ENCODE measurements around the gene KCNK7.
A peak's percentile ranks its signal among the peaks of the same experiment; 100 is the strongest.
"Not testable (repeated sequence)": the region's sequence is repeated elsewhere in the genome, so short reads cannot be mapped to it uniquely, and the experiment has no call there.

KCNK7 gene

GRCh38 chr11:65639623-65640482 lies 44.3 kb upstream of the KCNK7 start:
- peak overlapping the region; percentile 82 to 96 (median 88) for H3K9ac ChIP-seq
- H4K20me1 ChIP-seq = peaks cover 0 to 62% (median 24%) of the 10 kb centered on the region in 11 experiments; a peak in 14 of 22 replicates
- no peaks in the 10 kb centered on the region for H3K9me3 ChIP-seq (replicated peaks in 1 of 11)
- peak overlapping the region; percentile 89 to 100 (median 98) for H3K4me2 ChIP-seq
- H3K27ac ChIP-seq = peak overlapping the region; percentile 87 to 100 (median 97)
- peak overlapping the region; percentile 62 to 94 (median 76) for H3K4me3 ChIP-seq
- no peaks in the 10 kb centered on the region for H3K27me3 ChIP-seq
- TF ChIP-seq Cebpa-rat (IDR thresholded peaks at IDR 0.05) = peak in 5 of 11 experiments; percentile 23 to 82 (median 69); a peak in 6 of 22 replicates
- peaks cover 52 to 69% (median 63%) of the 10 kb centered on the region in 11 experiments for H3K36me3 ChIP-seq
- peaks cover 62 to 76% (median 68%) of the 10 kb centered on the region in 10 experiments for H3K4me1 ChIP-seq

- peak overlapping the region; percentile 89 to 100 (median 98) for H3K4me2 ChIP-seq
- peak overlapping the region in 10 of 11 experiments; percentile 72 to 100 (median 98); a peak in 19 of 22 replicates for H3K27ac ChIP-seq
- peak overlapping the region; percentile 84 to 96 (median 88) for H3K9ac ChIP-seq
Observed at GRCh38 chr11:65639228-65639597, 43.6 kb upstream of the KCNK7 start.

GRCh38 chr11:65637794-65638419 lies 42.3 kb upstream of the KCNK7 start, which contains the start of gene SIPA1:
SIPA1 (plus strand) TSS chr11:65638101; CDS start chr11:65640922, 2,821 bp downstream.
- TF ChIP-seq Cebpa-rat (IDR thresholded peaks at IDR 0.05) = no peak
- H3K36me3 ChIP-seq = peaks cover 54 to 67% (median 60%) of the 10 kb centered on the region in 11 experiments
- H3K27ac ChIP-seq = peak within 1 kb of the TSS; percentile 62 to 100 (median 97); a peak in 21 of 22 replicates

More at GRCh38 chr11:65639228-65639597, 43.6 kb upstream of the KCNK7 start:
- H4K20me1 ChIP-seq = peaks cover 0 to 61% (median 18%) of the 10 kb centered on the region in 11 experiments; a peak in 12 of 22 replicates
- H3K4me3 ChIP-seq = peak overlapping the region; percentile 69 to 94 (median 76)
- H3K9me3 ChIP-seq (replicated peaks in 1 of 11); H3K27me3 ChIP-seq: not testable (repeated sequence)
- H3K4me1 ChIP-seq = peaks cover 67 to 82% (median 73%) of the 10 kb centered on the region in 10 experiments
- H3K36me3 ChIP-seq = peaks cover 54 to 69% (median 63%) of the 10 kb centered on the region in 11 experiments

GRCh38 chr11:65637032-65637557 lies 41.5 kb upstream of the KCNK7 start:
- peaks cover 0 to 61% (median 13%) of the 10 kb centered on the region in 11 experiments; a peak in 14 of 22 replicates for H4K20me1 ChIP-seq
- H3K4me2 ChIP-seq = peak overlapping the region; percentile 89 to 100 (median 98)
- no peaks in the 10 kb centered on the region for H3K27me3 ChIP-seq
- TF ChIP-seq Cebpa-rat (IDR thresholded peaks at IDR 0.05) = no peak
- peaks cover 73 to 85% (median 77%) of the 10 kb centered on the region in 10 experiments for H3K4me1 ChIP-seq
- H3K4me3 ChIP-seq = peak overlapping the region in 4 of 10 experiments; percentile 71 to 78 (median 76); a peak in 5 of 20 replicates
- no peaks in the 10 kb centered on the region for H3K9me3 ChIP-seq (replicated peaks in 1 of 11)
- H3K27ac ChIP-seq = peak overlapping the region in 8 of 11 experiments; percentile 94 to 100 (median 98); a peak in 9 of 22 replicates
- H3K9ac ChIP-seq = peak overlapping the region; percentile 84 to 96 (median 88); a peak in 16 of 22 replicates
- H3K36me3 ChIP-seq = peaks cover 46 to 67% (median 54%) of the 10 kb centered on the region in 11 experiments

More at GRCh38 chr11:65637794-65638419, 42.3 kb upstream of the KCNK7 start, which contains the start of gene SIPA1:
- H3K4me3 ChIP-seq = peak within 1 kb of the TSS; percentile 69 to 94 (median 76)
- H3K9ac ChIP-seq = peak within 1 kb of the TSS; percentile 84 to 96 (median 88)
- H4K20me1 ChIP-seq = peaks cover 0 to 61% (median 11%) of the 10 kb centered on the region in 11 experiments; a peak in 14 of 22 replicates
- H3K9me3 ChIP-seq (replicated peaks in 1 of 11) = no peaks in the 10 kb centered on the region
- H3K4me2 ChIP-seq = peak within 1 kb of the TSS; percentile 89 to 100 (median 98)
- H3K4me1 ChIP-seq = peaks cover 74 to 85% (median 78%) of the 10 kb centered on the region in 10 experiments
- H3K27me3 ChIP-seq = no peaks in the 10 kb centered on the region

- peaks cover 0 to 63% (median 13%) of the 10 kb centered on the region in 11 experiments; a peak in 14 of 22 replicates for H4K20me1 ChIP-seq
- no peaks in the 10 kb centered on the region for H3K27me3 ChIP-seq
- no peaks in the 10 kb centered on the region for H3K9me3 ChIP-seq (replicated peaks in 1 of 11)
- peaks cover 70 to 85% (median 77%) of the 10 kb centered on the region in 10 experiments for H3K4me1 ChIP-seq
- H3K4me3 ChIP-seq = no peak overlapping the region
- H3K36me3 ChIP-seq = peaks cover 47 to 67% (median 53%) of the 10 kb centered on the region in 11 experiments
- no peak for TF ChIP-seq Cebpa-rat (IDR thresholded peaks at IDR 0.05)
- H3K9ac ChIP-seq = peak overlapping the region in 6 of 11 experiments; percentile 63 to 96 (median 94); a peak in 7 of 22 replicates
- H3K4me2 ChIP-seq = peak overlapping the region in 10 of 11 experiments; percentile 89 to 100 (median 98); a peak in 15 of 22 replicates
- peak overlapping the region in 1 of 11 experiments; percentile 100; a peak in 2 of 22 replicates for H3K27ac ChIP-seq
Observed at GRCh38 chr11:65636108-65637031, 40.8 kb upstream of the KCNK7 start.

- TF ChIP-seq Cebpa-rat (IDR thresholded peaks at IDR 0.05) = no peak
- no peaks in the 10 kb centered on the region for H3K27me3 ChIP-seq
- H3K9me3 ChIP-seq (replicated peaks in 1 of 11) = no peaks in the 10 kb centered on the region
- no peak overlapping the region for H3K4me3 ChIP-seq
- H3K4me2 ChIP-seq = no peak overlapping the region
- peaks cover 57 to 74% (median 62%) of the 10 kb centered on the region in 11 experiments for H3K36me3 ChIP-seq
- peaks cover 58 to 78% (median 65%) of the 10 kb centered on the region in 10 experiments for H3K4me1 ChIP-seq
- peak overlapping the region in 3 of 11 experiments; percentile 5 to 63 (median 53); a peak in 3 of 22 replicates for H3K9ac ChIP-seq
- H4K20me1 ChIP-seq = peaks cover 0 to 75% (median 13%) of the 10 kb centered on the region in 11 experiments; a peak in 14 of 22 replicates
- H3K27ac ChIP-seq = peak overlapping the region in 4 of 11 experiments; percentile 41 to 58 (median 52); a peak in 4 of 22 replicates
Observed at GRCh38 chr11:65634905-65635731, 39.5 kb upstream of the KCNK7 start.

- H3K27me3 ChIP-seq = no peaks in the 10 kb centered on the region
- peaks cover 0 to 82% (median 13%) of the 10 kb centered on the region in 11 experiments; a peak in 14 of 22 replicates for H4K20me1 ChIP-seq
- peaks cover 51 to 71% (median 58%) of the 10 kb centered on the region in 10 experiments for H3K4me1 ChIP-seq
- no peak overlapping the region for H3K4me3 ChIP-seq
- H3K9me3 ChIP-seq (replicated peaks in 1 of 11) = no peaks in the 10 kb centered on the region
- H3K27ac ChIP-seq = peak overlapping the region in 9 of 11 experiments; percentile 22 to 58 (median 42); a peak in 14 of 22 replicates
- peaks cover 63 to 80% (median 69%) of the 10 kb centered on the region in 11 experiments for H3K36me3 ChIP-seq
- H3K4me2 ChIP-seq = peak overlapping the region in 10 of 11 experiments; percentile 59 to 80 (median 72); a peak in 14 of 22 replicates
- no peak for TF ChIP-seq Cebpa-rat (IDR thresholded peaks at IDR 0.05)
- peak overlapping the region in 8 of 11 experiments; percentile 37 to 58 (median 52); a peak in 10 of 22 replicates for H3K9ac ChIP-seq
Observed at GRCh38 chr11:65634440-65634839, 38.8 kb upstream of the KCNK7 start.
